ENCODE data around the gene CREBL2. TPM values are rescaled to one million over a fixed set of nuclear protein-coding genes. Genes with fewer than 3 reads are reported as not detected.
A peak's percentile ranks its signal among the peaks of the same experiment; 100 is the strongest.

The CREBL2 gene
- total RNA-seq, 2 donors from 2014 or later, result 22.7 to 27.4 TPM

GRCh38 chr12:12608557-12608957 lies 3.1 kb upstream of the CREBL2 start:
- no peak overlapping the region for H3K27ac ChIP-seq
- DNase-seq (ENCODE audit: low spot score), result no peak
- H3K36me3 ChIP-seq, result no peaks in the 10 kb centered on the region
- no peak overlapping the region for H3K4me3 ChIP-seq
- H3K4me1 ChIP-seq, result peaks cover 0 to 18% of the 10 kb centered on the region in 2 donors
- TF ChIP-seq CTCF (IDR thresholded peaks at IDR 0.05), result no peak
- H3K27me3 ChIP-seq, result no peaks in the 10 kb centered on the region
- no peaks in the 10 kb centered on the region for H3K9me3 ChIP-seq

- no peaks in the 10 kb centered on the region for H3K9me3 ChIP-seq
- no peak for DNase-seq (ENCODE audit: low spot score)
- no peaks in the 10 kb centered on the region for H3K27me3 ChIP-seq
- H3K27ac ChIP-seq, result no peak overlapping the region
- no peak for TF ChIP-seq CTCF (IDR thresholded peaks at IDR 0.05)
- no peak overlapping the region for H3K4me3 ChIP-seq
- peaks cover 0 to 18% of the 10 kb centered on the region in 2 donors for H3K4me1 ChIP-seq
- no peaks in the 10 kb centered on the region for H3K36me3 ChIP-seq
These were observed 2.0 kb upstream of the CREBL2 start for GRCh38 chr12:12609692-12610091.

GRCh38 chr12:12610711-12611110 lies 965 bp upstream of the CREBL2 start:
- no peak for DNase-seq (ENCODE audit: low spot score)
- H3K9me3 ChIP-seq, result no peaks in the 10 kb centered on the region
- H3K36me3 ChIP-seq, result no peaks in the 10 kb centered on the region
- no peaks in the 10 kb centered on the region for H3K27me3 ChIP-seq
- no peak overlapping the region for H3K4me3 ChIP-seq
- peaks cover 0 to 24% of the 10 kb centered on the region in 2 donors for H3K4me1 ChIP-seq
- TF ChIP-seq CTCF (IDR thresholded peaks at IDR 0.05), result no peak
- H3K27ac ChIP-seq, result peak overlapping the region; percentile 92 to 97

- H3K4me1 ChIP-seq, result peaks cover 0 to 30% of the 10 kb centered on the region in 2 donors
- TF ChIP-seq CTCF (IDR thresholded peaks at IDR 0.05), result no peak
These were observed 682 bp downstream of the CREBL2 start for GRCh38 chr12:12612358-12612757.

GRCh38 chr12:12613344-12613743 lies 1.7 kb downstream of the CREBL2 start:
- H3K4me1 ChIP-seq, result peaks cover 0 to 30% of the 10 kb centered on the region in 2 donors
- peak overlapping the region in 1 of 2 donors; percentile 97 for H3K27ac ChIP-seq
- TF ChIP-seq CTCF (IDR thresholded peaks at IDR 0.05), result no peak
- H3K9me3 ChIP-seq, result no peaks in the 10 kb centered on the region
- no peaks in the 10 kb centered on the region for H3K36me3 ChIP-seq
- DNase-seq (ENCODE audit: low spot score), result no peak
- H3K27me3 ChIP-seq, result no peaks in the 10 kb centered on the region
- H3K4me3 ChIP-seq, result peak overlapping the region in 1 of 2 donors; percentile 88

More at GRCh38 chr12:12612358-12612757, 682 bp downstream of the CREBL2 start:
- Histone ChIP-seq H3K36me3 (no peaks in the 10 kb centered on the region), H3K4me3 (peak overlapping the region; percentile 73 to 88), H3K27ac (peak overlapping the region; percentile 92 to 97), H3K9me3 (no peaks in the 10 kb centered on the region), H3K27me3 (no peaks in the 10 kb centered on the region)
- DNase-seq (ENCODE audit: low spot score), result no peak

GRCh38 chr12:12614342-12614741 lies 2.7 kb downstream of the CREBL2 start:
- Histone ChIP-seq H3K27me3 (no peaks in the 10 kb centered on the region), H3K9me3 (no peaks in the 10 kb centered on the region), H3K27ac (no peak overlapping the region), H3K36me3 (no peaks in the 10 kb centered on the region), H3K4me3 (no peak overlapping the region), H3K4me1 (peaks cover 0 to 30% of the 10 kb centered on the region in 2 donors)
- no peak for DNase-seq (ENCODE audit: low spot score)
- no peak for TF ChIP-seq CTCF (IDR thresholded peaks at IDR 0.05)
